GM19438 (cell line): ENCODE measurements around the gene DNAJB1.
"Not testable (repeated sequence)": the region's sequence is repeated elsewhere in the genome, so short reads cannot be mapped to it uniquely, and the experiment has no call there.

Experiments
- ATAC-seq: cut with Tn5 transposase; IDR thresholded peaks from one replicate; pipeline ENCODE4 v1.9.1; 2021; ENCODE audit warnings: low read depth; ENCODE audit not compliant: unreplicated experiment

DNAJB1 gene

DNA sequence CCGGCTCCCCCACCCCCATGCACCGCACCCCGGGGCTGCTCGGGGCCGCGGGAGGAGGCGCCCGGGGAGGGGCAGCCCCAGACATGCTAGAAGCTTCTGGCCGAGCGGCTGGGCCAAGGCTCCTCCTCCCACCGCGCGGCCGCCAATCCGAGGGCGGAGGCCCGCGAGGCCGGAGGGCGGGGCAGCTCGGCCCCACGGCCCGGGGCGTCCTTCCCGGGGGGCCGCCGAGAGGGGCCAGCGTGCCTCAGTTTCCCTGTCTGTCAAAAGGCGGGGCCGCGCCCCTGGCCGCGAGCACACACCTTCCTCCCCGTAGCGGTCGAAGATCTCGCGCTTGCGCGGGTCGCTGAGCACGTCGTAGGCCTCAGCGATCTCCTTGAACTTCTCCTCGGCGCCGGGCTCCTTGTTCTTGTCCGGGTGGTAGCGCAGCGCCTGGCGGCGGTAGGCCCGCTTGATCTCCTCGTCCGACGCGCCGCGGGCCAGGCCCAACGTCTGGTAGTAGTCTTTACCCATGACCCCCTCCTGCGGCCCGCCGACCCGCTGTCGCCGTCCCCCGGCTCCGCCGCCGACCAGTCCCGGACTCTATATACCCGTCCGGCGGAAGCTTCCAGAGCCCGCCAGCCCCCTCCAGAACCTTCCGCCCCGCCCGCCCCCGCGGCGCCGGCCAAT is at the start of gene DNAJB1:
Gene DNAJB1 (minus strand): TSS at position 558 of the 666 bp plus-strand sequence. CDS start 48 bp downstream, at position 510.
- peak; percentile 61 for ATAC-seq

DNA sequence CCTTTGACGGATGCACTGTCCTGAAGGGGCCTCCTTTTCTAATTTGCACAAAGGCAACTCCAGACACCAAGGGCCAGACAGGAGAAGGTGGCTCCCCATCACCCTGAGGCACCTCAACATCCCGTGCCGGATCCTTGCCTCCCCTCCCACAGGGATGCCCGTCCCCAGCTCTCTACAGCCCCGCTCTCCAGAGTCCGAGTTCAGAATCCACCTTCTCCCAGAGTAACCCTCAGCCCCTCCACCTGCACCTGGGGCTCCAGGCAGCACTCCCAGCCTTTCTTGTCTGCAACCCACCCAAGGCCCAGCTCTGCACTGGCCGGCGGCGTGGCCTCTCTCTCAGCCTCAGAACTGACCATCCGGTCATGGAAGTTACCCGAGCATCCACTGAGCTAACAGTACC is 48.9 kb upstream of the DNAJB1 start:
- no peak for ATAC-seq

DNA sequence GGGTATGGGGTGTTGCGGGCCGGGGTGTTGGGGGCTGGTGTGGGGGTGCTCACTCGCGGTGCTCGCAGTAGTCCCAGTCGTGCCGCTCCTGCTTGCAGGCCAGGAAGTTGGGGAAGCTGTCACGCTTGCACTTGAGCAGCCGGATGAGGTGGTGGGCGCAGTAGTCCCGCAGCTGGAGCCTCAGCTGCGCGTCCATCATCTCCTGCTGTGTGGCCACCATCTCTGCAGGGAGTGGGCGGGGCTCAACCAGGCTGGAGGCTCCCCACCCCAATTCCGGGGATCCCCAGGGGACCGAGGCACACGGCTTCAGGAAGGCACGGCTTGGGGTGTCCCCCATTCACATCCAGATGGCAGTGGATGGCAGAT is 48.5 kb upstream of the DNAJB1 start:
- ATAC-seq = no peak

DNA sequence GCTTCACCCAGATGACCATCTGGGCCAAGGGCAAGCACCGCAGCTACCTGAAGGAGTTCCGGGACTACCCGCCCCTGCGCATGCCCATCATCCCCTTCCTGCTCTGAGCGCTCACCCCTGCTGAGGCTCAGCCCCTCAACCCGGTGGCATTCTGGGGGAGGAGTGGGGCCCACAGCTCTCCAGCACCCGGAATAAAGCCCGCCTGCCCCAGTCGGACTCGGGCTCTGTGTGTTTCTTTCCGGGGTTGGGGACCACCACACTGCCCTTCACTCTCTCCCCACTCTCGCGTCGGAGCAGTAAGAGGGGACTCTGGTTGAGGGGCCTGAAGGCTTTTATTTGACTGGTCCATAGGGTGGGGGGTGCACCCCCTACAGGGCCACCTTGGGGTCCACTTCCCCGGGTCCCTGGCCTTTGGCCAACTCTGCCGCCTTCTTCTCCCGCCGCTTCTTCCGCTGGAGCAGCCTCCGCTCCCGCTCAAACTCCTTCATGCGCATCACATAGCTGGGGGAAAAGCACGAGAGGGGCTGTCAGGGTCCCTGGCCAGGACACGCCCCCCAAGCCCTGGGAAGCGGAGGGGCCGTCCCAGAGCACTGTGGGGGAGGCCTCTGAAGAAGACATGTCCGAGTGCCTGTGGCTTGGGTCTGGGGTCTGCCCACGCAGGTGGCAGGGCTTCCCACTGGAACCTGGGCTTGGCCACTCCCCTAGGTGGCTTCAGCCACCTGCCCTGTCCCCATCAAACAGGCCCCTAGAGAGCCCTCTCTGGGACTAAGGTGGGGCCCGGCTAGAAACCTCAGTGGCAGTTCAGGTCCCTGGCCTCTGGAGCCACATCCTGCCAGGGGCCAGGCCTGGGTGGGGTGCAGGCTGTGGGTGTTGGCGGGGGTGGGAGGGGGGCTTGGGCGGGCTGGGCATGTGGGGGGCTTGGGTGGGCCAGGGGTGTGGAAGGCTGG is 47.8 kb upstream of the DNAJB1 start:
- no peak for ATAC-seq

DNA sequence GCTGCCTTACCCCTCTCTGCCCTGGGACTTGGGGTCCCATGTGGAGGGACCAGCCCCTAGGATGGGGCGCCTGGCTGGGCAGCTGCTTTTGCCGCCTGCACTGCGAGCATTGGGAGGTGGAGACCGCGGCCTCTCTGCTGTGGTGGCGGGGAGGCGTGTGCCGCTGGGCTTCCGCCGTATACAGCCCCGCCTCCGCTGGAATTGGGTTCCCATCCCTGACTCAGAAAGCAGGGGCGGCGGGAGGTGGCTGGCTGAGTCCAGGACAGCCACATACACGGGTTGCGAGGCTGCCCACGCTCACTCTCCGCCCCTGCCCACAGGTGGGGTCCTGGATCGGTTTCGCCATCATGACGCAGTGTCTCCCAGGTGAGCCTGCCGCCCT is 47.1 kb upstream of the DNAJB1 start:
- ATAC-seq = no peak

DNA sequence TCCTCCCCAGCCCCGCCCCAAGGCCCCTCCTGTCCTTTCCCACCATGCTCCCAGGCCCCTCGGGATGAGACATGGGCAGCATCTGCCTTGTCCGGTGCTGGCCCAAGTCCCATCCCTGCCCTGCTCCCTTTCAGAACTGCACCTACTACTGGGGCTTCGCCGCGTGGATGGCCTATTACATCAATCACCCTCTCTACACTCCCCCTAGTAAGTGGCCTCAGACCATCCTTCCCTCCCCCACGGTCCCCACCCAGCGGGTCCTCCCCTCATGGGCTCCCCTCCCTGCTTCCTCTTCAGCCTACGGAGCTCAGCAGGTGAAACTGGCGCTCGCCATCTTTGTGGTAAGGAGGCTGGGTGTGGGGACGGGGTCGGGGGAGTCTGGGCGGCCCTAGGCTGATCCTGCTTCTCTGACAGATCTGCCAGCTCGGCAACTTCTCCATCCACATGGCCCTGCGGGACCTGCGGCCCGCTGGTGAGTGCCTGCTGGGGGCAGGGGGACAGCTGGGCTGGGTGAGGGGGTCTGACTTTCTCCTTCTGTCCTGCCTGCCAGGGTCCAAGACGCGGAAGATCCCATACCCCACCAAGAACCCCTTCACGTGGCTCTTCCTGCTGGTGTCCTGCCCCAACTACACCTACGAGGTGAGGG is 46.6 kb upstream of the DNAJB1 start:
- not testable (repeated sequence) for ATAC-seq

DNA sequence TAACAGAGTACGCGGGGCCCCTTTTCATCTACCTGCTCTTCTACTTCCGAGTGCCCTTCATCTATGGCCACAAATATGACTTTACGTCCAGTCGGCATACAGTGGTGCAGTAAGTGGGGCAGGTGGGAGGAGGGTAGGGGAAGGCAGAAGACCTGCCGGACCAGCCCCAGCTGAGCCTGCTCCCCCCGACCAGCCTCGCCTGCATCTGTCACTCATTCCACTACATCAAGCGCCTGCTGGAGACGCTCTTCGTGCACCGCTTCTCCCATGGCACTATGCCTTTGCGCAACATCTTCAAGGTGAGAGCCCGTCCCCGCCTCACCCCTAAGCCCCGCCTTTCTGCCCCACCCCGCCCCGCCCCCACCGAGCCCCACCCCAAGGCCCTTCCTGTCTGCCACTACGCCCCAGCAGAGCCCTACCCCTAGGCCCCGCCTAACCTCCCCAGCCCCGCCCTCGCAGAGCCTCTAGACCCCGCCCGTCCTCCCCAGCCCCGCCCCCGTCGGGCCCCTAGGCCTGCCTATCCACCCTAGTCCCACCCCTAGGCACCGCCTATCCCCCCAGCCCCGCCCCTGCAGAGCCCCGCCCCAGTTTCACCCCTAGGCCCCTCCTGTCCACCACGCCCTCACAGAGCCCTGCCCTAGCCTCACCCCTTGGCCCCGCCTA is 45.9 kb upstream of the DNAJB1 start:
- ATAC-seq = no peak

DNA sequence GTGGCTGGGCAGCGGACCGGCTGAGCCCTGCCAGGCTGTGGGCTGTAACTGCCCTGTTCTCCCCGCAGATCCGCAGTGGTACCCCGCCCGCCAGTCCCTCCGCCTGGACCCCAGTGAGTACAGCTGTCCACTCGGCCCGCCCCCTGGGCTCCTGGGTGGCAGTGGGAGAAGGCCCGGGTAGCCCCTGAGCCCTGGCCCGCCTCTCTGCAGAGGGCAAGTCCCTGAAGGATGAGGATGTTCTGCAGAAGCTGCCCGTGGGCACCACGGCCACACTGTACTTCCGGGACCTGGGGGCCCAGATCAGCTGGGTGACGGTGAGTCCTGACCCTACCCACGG is 45.4 kb upstream of the DNAJB1 start:
- ATAC-seq = no peak

DNA sequence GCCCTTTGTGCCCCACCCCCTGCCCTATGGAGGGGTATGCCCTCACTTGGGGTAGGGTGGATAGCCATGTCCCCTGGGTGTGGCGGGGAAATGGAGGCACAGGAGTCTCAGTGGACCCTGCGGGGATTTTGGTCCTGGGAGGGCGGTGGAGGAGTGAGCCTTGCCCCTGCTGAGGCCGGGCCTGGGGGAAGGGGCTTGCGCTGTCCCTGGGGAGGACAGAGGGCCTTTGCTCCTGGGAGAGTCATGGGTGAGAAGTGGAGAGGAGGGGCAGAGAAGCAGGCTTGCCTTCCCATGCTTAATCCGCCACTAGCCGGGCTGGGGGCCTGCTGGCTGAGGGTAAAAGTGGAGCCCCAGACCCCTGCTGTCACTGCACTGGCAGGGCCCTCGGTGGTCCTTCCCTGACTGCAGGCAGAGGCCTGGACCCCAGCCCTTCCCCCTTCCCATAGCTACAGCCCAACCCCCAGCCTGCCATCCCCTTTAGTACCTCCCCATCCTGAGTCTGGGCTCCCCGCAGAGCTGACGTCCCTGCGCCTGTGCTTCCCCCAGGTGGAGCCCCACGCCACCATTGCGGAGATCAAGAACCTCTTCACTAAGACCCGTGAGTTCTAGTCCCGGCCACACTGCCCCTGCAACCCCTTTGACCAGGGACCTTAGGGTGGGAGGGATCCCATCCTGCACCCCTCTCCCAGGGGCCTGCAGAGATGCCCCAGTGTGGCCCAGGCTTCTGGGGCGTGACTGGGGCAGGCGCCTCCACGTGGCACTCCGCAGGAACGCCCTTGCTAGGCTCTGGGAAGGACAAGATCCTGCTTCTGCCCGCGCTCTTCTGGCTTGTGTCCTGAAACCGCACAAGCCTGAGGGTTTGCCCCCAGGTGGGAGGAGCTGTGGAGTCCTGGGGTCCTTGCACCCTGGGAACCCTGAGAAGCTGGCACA is 44.7 kb upstream of the DNAJB1 start:
- no peak for ATAC-seq

DNA sequence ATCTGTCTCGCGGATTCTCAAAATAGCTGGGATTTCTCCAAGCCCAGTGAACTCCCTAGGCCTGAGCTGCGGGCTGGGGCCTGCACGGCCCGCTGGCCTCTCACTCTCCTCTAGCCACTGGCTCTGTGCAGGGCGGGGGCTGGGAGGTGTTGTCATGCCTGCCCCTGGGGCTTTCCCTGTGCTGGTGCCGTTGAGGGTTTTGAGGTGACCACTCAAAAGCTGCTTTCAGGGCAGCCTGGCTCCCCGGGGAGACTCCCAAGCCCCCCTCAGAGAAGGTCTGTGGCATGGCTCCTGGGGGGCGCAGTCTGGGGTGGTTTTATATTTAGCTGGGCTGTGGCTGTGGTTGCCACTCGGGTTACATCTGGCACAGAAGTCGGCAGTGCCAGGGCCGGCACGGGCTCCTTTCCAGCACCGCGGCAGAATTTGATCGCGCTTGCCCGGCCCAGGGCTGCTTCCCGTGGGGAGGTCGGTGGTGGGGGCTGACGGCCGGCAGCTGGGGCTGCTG is 43.7 kb upstream of the DNAJB1 start:
- no peak for ATAC-seq

DNA sequence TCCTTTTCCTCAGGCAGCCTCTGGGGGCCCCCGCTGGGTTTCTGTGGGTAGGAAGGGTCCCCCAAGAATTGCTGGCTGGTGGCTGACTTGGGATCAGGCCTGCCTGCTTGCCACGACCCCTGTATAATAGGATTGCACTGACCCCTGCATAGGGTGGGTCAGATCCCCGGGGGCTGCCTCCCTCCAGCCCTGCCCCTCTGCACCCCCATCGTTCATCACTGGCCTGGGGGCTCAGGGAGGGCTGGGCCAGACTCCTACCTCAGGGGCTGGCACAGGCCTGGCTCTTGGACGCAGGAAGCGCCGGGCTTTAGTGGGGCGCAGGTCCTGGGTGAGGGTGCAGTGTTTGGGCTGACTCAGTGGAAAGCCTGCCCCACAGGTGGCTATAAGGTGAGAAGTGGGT is 43.1 kb upstream of the DNAJB1 start:
- ATAC-seq = no peak

DNA sequence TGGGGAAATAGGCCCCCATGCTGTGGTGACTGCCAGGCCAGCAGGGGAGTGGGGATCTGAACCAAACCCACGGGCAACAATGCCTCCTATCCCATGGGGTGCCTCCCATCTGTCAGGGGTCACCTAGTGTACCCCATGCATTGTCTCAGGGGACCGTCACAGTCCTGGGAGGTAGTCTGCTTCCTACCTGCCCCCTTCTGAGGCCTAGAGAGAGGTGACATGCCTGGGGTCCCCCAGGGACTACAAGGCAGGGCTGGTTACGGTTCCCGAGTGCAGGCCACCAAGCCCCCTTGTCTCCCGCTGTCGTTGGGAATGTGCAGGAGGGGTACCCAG is 42.5 kb upstream of the DNAJB1 start:
- ATAC-seq = no peak

DNA sequence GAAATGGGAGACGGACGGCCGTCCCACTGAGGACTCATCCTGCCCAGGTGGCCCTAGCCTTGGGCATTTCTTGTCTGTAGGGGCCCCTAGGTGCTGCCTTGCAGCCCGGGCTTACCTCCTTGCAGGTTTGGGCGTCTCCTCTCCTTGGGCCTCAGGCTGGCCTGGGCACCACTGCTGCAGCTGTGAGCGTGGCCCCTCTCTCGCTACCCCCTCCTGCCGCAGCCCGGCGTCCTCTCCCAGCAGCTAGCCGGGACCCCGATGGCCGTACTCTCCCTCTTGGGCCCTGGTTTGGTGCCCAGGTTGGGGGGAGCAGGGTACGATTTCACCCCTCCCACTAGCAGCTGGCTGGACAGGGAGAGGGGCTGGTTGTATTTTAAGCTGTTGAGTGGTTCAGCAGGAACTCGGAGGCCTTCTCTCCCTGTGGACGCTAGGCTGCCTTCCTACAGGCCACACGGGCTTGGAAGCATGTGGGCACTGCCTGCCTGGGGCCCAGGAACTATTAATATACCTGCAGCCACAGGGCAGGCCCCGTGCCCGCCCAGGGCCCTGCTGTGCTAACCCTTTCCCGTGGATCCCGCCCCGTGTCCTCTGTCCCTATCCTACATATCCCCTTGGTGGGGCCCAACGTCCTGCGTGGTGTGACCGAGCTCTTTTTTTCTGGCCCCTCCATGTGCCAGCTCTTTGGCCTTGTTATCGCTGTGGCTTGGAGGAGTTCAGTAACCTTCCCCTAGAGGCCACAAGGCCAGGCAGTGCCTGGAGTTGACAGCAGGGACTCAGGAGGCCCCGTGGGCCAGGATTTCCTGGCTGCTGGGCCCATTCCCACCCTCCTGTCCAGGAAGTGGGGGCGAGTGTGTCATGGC is 41.9 kb upstream of the DNAJB1 start:
- no peak for ATAC-seq

DNA sequence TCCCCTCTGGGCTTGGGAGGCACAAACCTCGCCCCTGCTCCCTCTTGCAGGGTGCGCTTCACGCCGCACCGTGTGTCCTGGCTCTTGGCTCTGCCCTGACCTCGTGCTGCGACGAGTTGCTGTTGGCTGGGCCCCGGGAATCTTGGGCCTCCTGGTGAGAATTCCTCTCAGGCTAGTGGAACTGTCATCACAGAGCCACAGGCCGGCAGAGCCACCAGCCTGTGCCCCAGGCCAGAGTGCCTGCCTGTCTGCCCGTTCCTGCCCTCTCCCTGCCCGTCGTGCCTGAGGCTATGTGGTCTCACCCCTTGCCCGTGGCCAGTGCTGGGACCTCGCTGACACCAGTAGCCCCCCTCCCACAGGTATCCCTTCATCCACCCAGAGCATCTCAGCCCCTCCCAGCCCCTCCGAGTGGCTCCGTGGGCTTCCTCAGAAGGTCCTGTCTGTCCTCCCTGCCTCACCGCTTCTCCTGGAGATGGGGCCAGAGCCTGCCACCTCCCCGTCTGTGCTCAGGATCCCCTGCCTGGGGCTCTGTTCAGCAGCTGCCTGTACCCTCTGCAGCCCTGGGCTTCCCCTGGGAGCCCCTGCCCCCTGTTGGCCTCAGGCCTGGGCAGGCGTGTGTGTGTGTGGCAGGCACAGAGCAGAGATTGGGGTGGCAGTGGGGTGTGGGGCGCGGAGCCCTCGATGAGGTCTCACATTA is 40.3 kb upstream of the DNAJB1 start:
- no peak for ATAC-seq

DNA sequence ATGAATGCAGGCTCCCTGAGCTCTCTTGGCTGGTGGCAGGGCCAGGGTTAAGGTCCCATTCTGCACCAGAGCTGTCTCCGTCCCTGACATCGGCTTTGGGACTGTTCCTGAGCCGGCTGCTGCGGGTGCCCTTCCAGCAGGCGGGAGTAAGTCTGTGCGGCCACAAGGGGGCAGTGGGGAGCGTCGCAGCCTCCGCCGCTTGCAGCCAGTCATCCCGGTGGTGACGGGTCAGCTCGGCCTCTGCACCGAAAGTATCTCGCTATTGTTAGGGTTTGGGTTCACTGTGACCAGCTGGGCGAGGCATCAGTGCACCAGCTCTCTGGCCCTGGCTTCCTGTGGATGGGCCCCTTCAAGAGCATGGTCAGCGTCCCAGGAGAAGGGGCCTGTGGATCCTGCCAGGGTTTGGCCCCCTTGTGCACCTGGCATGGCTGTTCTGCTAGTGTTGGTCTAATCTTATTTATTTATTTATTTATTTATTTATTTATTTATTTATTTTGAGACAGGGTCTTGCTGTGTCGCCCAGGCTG is 38.5 kb upstream of the DNAJB1 start:
- no peak for ATAC-seq

DNA sequence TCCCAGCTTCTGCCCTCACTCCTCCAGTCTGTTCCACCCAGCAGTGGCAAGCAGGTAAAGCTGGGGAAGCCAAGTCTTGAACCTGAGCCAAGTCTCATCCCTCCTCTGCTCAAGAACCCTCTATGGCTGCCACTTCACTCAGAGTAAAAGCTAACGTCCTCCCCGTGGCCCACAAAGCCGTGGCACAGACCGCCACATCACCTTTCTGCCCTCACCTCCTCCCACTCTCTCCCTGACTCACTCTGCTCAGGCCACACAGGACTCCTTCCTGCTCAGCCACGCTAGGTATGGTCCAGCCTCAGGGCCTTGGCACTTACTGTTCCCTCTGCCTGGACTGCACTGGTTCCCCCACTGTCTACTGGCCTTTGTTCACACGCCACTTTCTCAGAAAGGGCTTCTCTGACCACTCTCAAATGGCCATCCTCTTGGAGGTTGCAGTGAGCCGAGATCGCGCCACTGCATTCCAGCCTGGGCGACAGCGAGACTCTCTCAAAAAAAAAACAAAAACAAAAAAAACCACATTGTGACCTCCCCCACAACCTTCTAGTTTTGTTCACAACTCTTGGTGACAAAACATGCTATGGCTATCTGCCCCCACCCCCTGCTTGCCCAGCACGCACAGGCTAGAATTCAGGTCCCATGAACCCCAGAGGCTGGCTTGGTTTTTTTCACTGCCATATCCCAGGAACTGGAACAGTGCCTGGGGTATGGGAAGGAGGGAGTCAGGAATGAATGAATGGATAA is 37.9 kb upstream of the DNAJB1 start:
- ATAC-seq = no peak

DNA sequence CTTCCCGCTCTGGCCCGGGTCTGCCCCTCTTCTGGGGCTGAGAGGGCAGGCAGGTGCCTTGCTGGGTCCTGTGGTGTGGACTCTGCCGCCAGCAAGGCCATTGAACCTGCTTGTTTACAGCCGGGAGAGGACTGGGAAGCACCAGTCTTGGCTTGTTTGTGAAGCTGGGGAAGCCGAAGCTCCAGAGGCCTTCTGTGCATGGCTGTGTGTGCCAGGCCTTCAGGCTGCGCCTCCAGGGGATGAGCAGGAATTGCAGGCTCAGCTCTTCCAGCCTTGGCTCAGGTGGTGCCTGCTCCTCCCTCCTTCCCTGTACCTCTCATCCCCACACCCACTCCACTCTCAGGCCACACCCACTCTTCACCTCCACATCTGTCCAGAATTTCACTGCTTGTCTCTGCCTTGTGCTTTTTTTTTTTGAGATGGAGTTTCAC is 36.2 kb upstream of the DNAJB1 start:
- no peak for ATAC-seq

DNA sequence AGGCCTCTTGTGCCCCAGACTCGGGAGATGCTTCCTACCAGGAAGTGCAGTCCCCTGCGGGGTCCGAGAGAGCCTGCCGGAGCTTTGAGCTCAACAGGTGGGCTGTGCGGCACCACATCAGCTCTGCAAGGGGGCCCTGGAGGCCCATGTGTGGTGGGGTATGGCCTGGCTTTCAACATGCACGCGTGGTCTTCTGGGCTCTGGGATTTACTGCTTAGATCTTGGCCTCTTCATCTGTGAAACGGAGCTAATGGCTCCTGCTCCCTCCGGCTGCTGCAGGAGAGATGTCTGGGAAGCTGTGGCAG is 35.7 kb upstream of the DNAJB1 start:
- ATAC-seq = no peak
